ENCODE results near the gene PPARG.

Gene PPARG

DNA sequence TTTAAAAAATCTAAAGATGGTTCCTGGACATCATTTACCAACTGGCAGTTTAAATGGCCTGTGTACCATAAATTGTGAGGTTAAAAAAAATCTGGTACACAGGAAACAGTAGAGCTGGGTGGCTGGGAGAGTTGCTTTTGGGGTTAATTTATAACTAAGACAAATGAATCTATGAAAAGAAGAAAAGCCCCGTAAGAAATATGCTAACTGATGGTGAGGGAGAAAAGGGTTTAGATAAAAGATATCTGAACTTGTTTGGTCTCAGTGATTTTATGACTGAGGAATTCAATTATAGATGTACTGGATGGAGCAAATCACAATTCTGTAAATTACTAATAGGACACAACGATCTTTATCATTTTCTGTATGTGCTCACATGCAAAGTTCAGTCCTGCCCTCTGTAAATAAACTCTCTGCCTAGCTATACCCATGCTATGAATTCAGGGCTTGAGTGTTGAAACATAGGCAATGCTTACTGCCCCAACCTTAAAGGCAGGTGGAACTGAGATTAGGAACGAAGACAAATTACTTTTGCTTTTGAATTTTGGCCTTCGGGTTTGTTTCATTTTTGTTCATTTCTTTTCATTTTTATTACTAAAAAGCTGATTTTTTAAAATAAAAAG is 28.0 kb downstream of the PPARG start:
- TF ChIP-seq, protein P1, sequence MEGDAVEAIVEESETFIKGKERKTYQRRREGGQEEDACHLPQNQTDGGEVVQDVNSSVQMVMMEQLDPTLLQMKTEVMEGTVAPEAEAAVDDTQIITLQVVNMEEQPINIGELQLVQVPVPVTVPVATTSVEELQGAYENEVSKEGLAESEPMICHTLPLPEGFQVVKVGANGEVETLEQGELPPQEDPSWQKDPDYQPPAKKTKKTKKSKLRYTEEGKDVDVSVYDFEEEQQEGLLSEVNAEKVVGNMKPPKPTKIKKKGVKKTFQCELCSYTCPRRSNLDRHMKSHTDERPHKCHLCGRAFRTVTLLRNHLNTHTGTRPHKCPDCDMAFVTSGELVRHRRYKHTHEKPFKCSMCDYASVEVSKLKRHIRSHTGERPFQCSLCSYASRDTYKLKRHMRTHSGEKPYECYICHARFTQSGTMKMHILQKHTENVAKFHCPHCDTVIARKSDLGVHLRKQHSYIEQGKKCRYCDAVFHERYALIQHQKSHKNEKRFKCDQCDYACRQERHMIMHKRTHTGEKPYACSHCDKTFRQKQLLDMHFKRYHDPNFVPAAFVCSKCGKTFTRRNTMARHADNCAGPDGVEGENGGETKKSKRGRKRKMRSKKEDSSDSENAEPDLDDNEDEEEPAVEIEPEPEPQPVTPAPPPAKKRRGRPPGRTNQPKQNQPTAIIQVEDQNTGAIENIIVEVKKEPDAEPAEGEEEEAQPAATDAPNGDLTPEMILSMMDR (conservative IDR thresholded peaks at IDR 0.05; ENCODE audit: low read depth) = no peak
- DNase-seq (ENCODE audit: low spot score) = no peak
- CTCF ChIA-PET = no interaction called here
- no peak overlapping the region for H3K27ac ChIP-seq
- POLR2A ChIA-PET (ENCODE audit: low non-redundant PET) = no interaction called here

DNA sequence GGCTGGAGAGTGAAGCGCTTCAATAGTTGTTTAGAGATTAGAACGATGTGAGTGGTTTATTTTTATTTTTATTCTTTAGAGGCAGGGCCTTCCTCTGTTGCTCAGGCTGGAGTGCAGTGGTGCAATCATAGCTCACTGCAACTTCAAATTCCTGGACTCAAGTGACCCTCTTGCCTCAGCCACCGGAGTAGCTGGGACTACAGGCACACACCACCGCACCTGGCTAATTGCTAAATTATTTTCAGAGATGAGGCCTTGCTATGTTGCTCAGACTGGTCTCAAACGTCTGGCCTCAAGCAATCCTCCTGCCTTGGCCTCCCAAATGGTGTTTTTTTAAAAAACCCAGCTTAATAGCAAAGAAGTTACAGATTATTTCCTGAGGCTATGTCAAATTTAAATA is 29.0 kb downstream of the PPARG start:
- ChIA-PET POLR2A (ENCODE audit: low non-redundant PET) (no interaction called here), CTCF (no interaction called here)
- no peak for DNase-seq (ENCODE audit: low spot score)
- TF ChIP-seq, protein P1 (conservative IDR thresholded peaks at IDR 0.05; ENCODE audit: low read depth) = no peak
- no peak overlapping the region for H3K27ac ChIP-seq

DNA sequence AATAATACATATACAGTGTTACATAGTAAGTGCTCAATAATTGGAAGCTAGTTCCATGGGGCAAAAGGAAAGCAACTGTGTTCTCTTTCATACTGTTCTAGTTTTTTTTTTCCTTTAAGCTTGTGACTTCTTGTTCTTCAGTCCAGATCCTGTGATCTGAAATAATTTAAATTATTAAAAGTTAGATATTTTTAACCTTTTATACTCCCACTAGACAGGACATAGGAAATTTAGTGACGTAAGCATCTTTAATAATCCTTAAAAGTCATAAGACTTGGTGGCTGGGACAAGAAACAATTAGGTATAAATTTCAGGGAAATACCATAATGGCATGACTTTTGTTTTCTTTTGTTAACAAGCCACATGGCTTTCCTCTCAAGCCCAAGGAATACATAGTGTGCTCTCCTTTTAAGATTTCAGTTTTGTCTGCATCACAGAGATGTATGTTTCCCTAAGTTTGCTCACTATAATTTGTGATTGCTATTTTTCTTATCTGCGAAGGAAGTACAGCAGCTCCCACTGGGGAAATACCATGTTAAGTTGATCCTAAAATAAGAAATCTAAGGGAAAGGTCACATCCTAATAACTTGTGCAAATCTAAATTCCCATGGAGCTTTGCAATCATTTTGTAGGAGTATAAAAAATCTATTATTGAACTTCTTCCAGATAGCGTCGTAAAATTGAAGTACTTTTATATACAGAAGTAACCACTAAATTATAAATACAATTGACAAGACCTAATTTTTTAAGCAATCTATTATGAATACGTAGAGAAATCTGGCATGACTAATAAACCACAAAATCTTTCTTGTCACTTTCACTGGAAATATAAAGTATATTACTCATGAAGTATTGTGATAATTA is 30.1 kb downstream of the PPARG start:
- H3K27ac ChIP-seq = no peak overlapping the region
- ChIA-PET POLR2A (ENCODE audit: low non-redundant PET) (no interaction called here), CTCF (interaction anchor here (0.6 kb wide), 1 partner anchor 80 kb away, joined by 3 read pairs; no protein-coding TSS in a partner anchor)
- TF ChIP-seq, protein P1 (conservative IDR thresholded peaks at IDR 0.05; ENCODE audit: low read depth) = no peak
- no peak for DNase-seq (ENCODE audit: low spot score)

DNA sequence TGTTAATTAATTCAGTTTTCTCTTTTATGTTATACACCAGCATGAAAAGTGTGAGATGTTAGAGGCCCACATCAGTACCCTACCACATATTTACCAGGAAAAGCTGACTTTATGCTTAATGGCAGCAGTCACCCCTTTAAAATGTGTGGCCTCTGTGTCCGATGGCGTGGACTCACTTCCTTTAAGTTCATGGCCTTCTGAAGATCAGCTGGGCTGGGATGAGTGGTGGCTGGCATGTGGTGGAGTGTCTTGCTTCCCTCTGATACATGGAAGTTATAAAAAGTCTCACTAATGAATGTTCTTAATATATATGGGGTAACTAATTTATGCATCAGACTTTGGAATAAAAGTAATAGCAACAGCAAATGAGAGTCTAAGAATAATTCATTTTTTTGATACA is 32.1 kb downstream of the PPARG start:
- H3K27ac ChIP-seq = no peak overlapping the region
- CTCF ChIA-PET = no interaction called here
- POLR2A ChIA-PET (ENCODE audit: low non-redundant PET) = no interaction called here
- DNase-seq (ENCODE audit: low spot score) = no peak
- TF ChIP-seq, protein P1 (conservative IDR thresholded peaks at IDR 0.05; ENCODE audit: low read depth) = no peak

DNA sequence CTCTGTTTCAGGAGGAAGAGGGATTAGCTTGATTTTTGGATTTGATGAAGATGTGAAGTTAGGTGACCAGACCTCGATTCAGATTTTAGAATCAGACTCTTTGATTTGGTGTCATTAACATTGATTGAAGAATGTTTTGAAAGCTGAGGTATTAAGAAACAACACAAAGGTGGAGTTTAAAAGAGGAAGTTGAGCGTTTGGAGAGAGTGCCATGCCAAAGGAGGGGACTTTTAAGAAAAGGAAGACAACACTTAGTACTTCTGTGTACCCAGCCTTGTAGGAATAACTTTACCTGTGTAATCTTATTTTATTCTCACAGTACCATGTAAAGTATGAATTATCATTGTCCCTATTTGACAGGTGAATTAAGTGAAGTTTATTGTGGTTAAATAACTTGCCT is 34.4 kb downstream of the PPARG start:
- TF ChIP-seq, protein P1 (conservative IDR thresholded peaks at IDR 0.05; ENCODE audit: low read depth) = no peak
- no peak overlapping the region for H3K27ac ChIP-seq
- no peak for DNase-seq (ENCODE audit: low spot score)
- ChIA-PET CTCF (no interaction called here), POLR2A (ENCODE audit: low non-redundant PET) (no interaction called here)

DNA sequence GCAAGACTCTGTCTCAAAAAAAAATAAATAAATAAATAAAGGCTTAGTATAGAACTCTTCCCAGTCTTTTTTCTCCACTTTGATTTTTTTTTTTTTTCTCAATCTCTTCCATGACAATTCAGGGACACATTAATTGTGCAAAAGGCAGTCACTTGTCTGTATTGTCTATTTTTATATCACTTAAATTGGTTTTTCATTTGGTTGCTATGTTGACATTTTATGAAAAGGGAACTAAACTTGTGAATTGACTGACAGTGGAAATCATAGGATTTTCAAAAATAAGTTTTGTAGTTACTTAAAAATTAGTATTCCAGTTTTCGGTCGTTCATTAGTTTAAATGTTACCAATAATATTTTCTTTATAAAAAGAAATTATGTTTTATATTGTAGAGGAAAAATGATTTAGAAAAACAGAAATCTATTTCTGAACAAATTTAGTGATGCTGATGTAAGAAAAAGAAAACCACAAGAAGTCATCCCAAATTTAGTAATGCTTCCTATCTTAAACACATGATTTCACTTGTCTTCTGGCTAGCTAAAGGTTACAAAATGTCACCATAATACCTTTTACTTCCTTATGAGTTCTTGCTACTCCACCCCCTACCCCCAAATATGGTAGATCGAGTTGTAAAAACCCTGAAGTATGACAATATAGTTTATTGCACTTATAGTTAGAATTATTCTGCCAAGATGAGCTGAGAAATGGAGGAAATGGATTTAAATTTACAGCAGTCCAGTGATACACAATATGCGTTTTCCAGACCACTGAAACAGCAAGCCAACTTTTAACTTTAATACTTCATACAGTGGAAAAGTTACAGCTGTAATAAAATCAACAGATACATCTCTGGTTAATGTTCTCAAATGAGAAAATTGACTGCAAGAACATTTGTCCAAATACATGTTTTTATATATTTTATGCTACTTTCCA is 37.0 kb downstream of the PPARG start:
- CTCF ChIA-PET = no interaction called here
- TF ChIP-seq, protein P1 (conservative IDR thresholded peaks at IDR 0.05; ENCODE audit: low read depth) = no peak
- DNase-seq (ENCODE audit: low spot score) = no peak
- H3K27ac ChIP-seq = no peak overlapping the region
- POLR2A ChIA-PET (ENCODE audit: low non-redundant PET) = no interaction called here
